Endodermal cell (in vitro differentiated cells): ENCODE data around the gene RPGRIP1L. TPM values are rescaled to one million over a fixed set of nuclear protein-coding genes. Genes with fewer than 3 reads are reported as not detected.

ENCODE experiments used
- DNase-seq: peaks from one replicate; pipeline ENCODE4 v3.0.0-alpha.2; 2017
- H3K27ac ChIP-seq: 2 replicates; pipeline ENCODE4 v1.5.1; 2013; ENCODE audit warnings: mild to moderate bottlenecking, low read depth, low read length, moderate library complexity
- H3K27me3 ChIP-seq: 2 replicates; pipeline ENCODE4 v1.6.1; 2013; ENCODE audit warnings: mild to moderate bottlenecking, low read length, moderate library complexity; ENCODE audit not compliant: insufficient read depth, control insufficient read depth, poor library complexity, severe bottlenecking
- H3K36me3 ChIP-seq: 2 replicates; pipeline ENCODE4 v1.7.0; 2013; ENCODE audit warnings: mild to moderate bottlenecking, low read length, moderate library complexity; ENCODE audit not compliant: control insufficient read depth, insufficient read depth
- H3K4me1 ChIP-seq: one replicate; pipeline ENCODE4 v1.7.0; 2013; ENCODE audit warnings: low read length; ENCODE audit not compliant: control insufficient read depth, insufficient read depth
- H3K4me3 ChIP-seq: 2 replicates; pipeline ENCODE4 v1.5.1; 2013; ENCODE audit warnings: mild to moderate bottlenecking, low read length, moderate library complexity
- H3K9ac ChIP-seq: 2 replicates; pipeline ENCODE4 v1.6.1; 2013; ENCODE audit warnings: mild to moderate bottlenecking, low read length, moderate library complexity; ENCODE audit not compliant: poor library complexity, severe bottlenecking; ENCODE audit errors: extremely low read depth
- H3K9me3 ChIP-seq: 2 replicates; pipeline ENCODE4 v1.6.1; 2013; ENCODE audit warnings: mild to moderate bottlenecking, low read length, moderate library complexity; ENCODE audit not compliant: control insufficient read depth
- H3K27ac Mint-ChIP-seq: 2 replicates; pipeline ENCODE4 v1.8.0; 2020; ENCODE audit warnings: mixed read lengths
- H3K27me3 Mint-ChIP-seq: 2 replicates; pipeline ENCODE4 v1.8.0; 2021; ENCODE audit warnings: mild to moderate bottlenecking, mixed read lengths; ENCODE audit not compliant: insufficient read depth
- H3K36me3 Mint-ChIP-seq: 2 replicates; pipeline ENCODE4 v1.8.0; 2020; ENCODE audit warnings: low read depth, mixed read lengths
- H3K4me1 Mint-ChIP-seq: 2 replicates; pipeline ENCODE4 v1.8.0; 2020; ENCODE audit warnings: mixed read lengths
- H3K4me3 Mint-ChIP-seq: 2 replicates; pipeline ENCODE4 v1.8.0; 2020; ENCODE audit warnings: mild to moderate bottlenecking, moderate library complexity, mixed read lengths
- H3K9me3 Mint-ChIP-seq: 2 replicates; pipeline ENCODE4 v1.8.0; 2020; ENCODE audit warnings: mild to moderate bottlenecking, mixed read lengths
- WGBS, 2 experiments: methylation state at CpG; one replicate each; pipeline versions ENCODE4 v1.1.5 to v1.1.7; 2013; ENCODE audit warnings: missing lambda C conversion rate in 2 of 2, mixed read lengths in 1 of 2; ENCODE audit not compliant: insufficient coverage in 1 of 2, insufficient read length in 1 of 2; 5-methylcytosine and 5-hydroxymethylcytosine counted together
- total RNA-seq, 2 donors: library from RNA; stranded (reverse); fragmentation: NEBNext Ultra II Directional in 1 of 2; extraction: Animal tissue kit (Norgen Biotek cat#: 25700) in 1 of 2; gene quantifications; 2 replicates in 1 of 2; 3 replicates in 1 of 2; pipeline ENCODE4 v1.2.1, GENCODE V29; 2021
- TF ChIP-seq, protein P1 (sequence below): fragments of 200-600 bp; sonication (generic); conservative IDR thresholded peaks from 2 replicates; pipeline ENCODE4 v1.5.0; 2021; ENCODE audit warnings: antibody characterized with exemption, mild to moderate bottlenecking

Gene RPGRIP1L
- total RNA-seq, 2 donors from 2014 or later, result 15.9 to 19.8 TPM

- no peaks in the 10 kb centered on the region for H3K36me3 ChIP-seq
- TF ChIP-seq, protein P1, sequence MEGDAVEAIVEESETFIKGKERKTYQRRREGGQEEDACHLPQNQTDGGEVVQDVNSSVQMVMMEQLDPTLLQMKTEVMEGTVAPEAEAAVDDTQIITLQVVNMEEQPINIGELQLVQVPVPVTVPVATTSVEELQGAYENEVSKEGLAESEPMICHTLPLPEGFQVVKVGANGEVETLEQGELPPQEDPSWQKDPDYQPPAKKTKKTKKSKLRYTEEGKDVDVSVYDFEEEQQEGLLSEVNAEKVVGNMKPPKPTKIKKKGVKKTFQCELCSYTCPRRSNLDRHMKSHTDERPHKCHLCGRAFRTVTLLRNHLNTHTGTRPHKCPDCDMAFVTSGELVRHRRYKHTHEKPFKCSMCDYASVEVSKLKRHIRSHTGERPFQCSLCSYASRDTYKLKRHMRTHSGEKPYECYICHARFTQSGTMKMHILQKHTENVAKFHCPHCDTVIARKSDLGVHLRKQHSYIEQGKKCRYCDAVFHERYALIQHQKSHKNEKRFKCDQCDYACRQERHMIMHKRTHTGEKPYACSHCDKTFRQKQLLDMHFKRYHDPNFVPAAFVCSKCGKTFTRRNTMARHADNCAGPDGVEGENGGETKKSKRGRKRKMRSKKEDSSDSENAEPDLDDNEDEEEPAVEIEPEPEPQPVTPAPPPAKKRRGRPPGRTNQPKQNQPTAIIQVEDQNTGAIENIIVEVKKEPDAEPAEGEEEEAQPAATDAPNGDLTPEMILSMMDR, result no peak
- H3K27ac Mint-ChIP-seq, result no peak overlapping the region
- H3K4me1 Mint-ChIP-seq, result peaks cover 9% of the 10 kb centered on the region
- no peak overlapping the region for H3K9ac ChIP-seq
- H3K9me3 Mint-ChIP-seq, result no peaks in the 10 kb centered on the region
- no peak for DNase-seq
- no peak overlapping the region for H3K4me3 ChIP-seq
- no peak overlapping the region for H3K27ac ChIP-seq
- H3K36me3 Mint-ChIP-seq, result peaks cover 1% of the 10 kb centered on the region
- no peak overlapping the region for H3K4me3 Mint-ChIP-seq
- no peaks in the 10 kb centered on the region for H3K9me3 ChIP-seq
- WGBS, 2 experiments, result 99 to 100% methylated on average over 1 to 2 of the region's 2 CpGs
- H3K27me3 ChIP-seq, result no peaks in the 10 kb centered on the region
- no peaks in the 10 kb centered on the region for H3K27me3 Mint-ChIP-seq
- H3K4me1 ChIP-seq, result no peaks in the 10 kb centered on the region
Measured at GRCh38 chr16:53734908-53735307, 31.2 kb upstream of the RPGRIP1L start.

GRCh38 chr16:53732296-53732929 is 28.8 kb upstream of the RPGRIP1L start:
- H3K9me3 ChIP-seq, result no peaks in the 10 kb centered on the region
- H3K27ac ChIP-seq, result no peak overlapping the region
- no peaks in the 10 kb centered on the region for H3K4me1 ChIP-seq
- Mint-ChIP-seq H3K36me3 (no peaks in the 10 kb centered on the region), H3K4me3 (no peak overlapping the region), H3K9me3 (no peaks in the 10 kb centered on the region), H3K4me1 (peaks cover 9% of the 10 kb centered on the region), H3K27ac (no peak overlapping the region), H3K27me3 (no peaks in the 10 kb centered on the region)
- H3K27me3 ChIP-seq, result no peaks in the 10 kb centered on the region
- WGBS, 2 experiments, result 81 to 90% methylated on average over 3 to 4 of the region's 4 CpGs
- H3K9ac ChIP-seq, result no peak overlapping the region
- H3K4me3 ChIP-seq, result no peak overlapping the region
- H3K36me3 ChIP-seq, result no peaks in the 10 kb centered on the region
- TF ChIP-seq, protein P1, result no peak
- no peak for DNase-seq

- Histone ChIP-seq H3K36me3 (no peaks in the 10 kb centered on the region), H3K27ac (no peak overlapping the region), H3K27me3 (no peaks in the 10 kb centered on the region), H3K9ac (no peak overlapping the region), H3K4me3 (no peak overlapping the region), H3K4me1 (no peaks in the 10 kb centered on the region), H3K9me3 (no peaks in the 10 kb centered on the region)
- TF ChIP-seq, protein P1, result no peak
- H3K4me1 Mint-ChIP-seq, result peaks cover 9% of the 10 kb centered on the region
- 88 to 100% methylated on average over 1 to 3 of the region's 3 CpGs for WGBS, 2 experiments
- H3K27me3 Mint-ChIP-seq, result no peaks in the 10 kb centered on the region
- no peaks in the 10 kb centered on the region for H3K9me3 Mint-ChIP-seq
- H3K36me3 Mint-ChIP-seq, result no peaks in the 10 kb centered on the region
- H3K27ac Mint-ChIP-seq, result no peak overlapping the region
- H3K4me3 Mint-ChIP-seq, result no peak overlapping the region
- no peak for DNase-seq
Measured at GRCh38 chr16:53730693-53731092, 27.0 kb upstream of the RPGRIP1L start.
